PC-3 (cell line): ENCODE data around the gene SH3RF3. TPM values are rescaled to one million over a fixed set of nuclear protein-coding genes. Genes with fewer than 3 reads are reported as not detected.

ENCODE experiments used
- ATAC-seq: fragments of 200-7000 bp; cut with Tn5 transposase; 2 replicates; pipeline ENCODE4 v1.9.1; 2020; ENCODE audit warnings: mild to moderate bottlenecking, moderate library complexity
- BruUV-seq: library from RNA; stranded (reverse); fragments of 400-500 nt; replicated peaks from 2 replicates; lab custom pipeline; 2021; lab: Mats Ljungman, UMichigan
- CTCF ChIA-PET: fragments of 300-600 bp; sonication (Branson Sonifier 250); formaldehyde crosslinking; loops from one replicate; lab custom pipeline; 2022; ENCODE audit warnings: antibody characterized with exemption; lab: Charles Lee
- POLR2A ChIA-PET: fragments of 300-600 bp; sonication (Branson Sonifier 250); formaldehyde crosslinking; loops from one replicate; lab custom pipeline; 2022; ENCODE audit warnings: antibody characterized with exemption; ENCODE audit not compliant: unreplicated experiment; lab: Charles Lee
- DNase-seq: peaks from one replicate; pipeline ENCODE4 v3.0.0-alpha.2; 2015
- H2AFZ ChIP-seq: fragments of 300-600 bp; sonication (generic); 2 replicates; pipeline ENCODE4 v1.6.0; 2016; ENCODE audit warnings: antibody characterized with exemption, low read length
- H3F3A ChIP-seq: fragments of 300-600 bp; sonication (generic); one replicate; pipeline ENCODE4 v1.6.0; 2017; ENCODE audit warnings: antibody characterized with exemption, low read length, control low read depth, mild to moderate bottlenecking; ENCODE audit not compliant: unreplicated experiment
- H3K27ac ChIP-seq: fragments of 300-600 bp; sonication (generic); 2 replicates; pipeline ENCODE4 v1.5.1; 2016; ENCODE audit warnings: mild to moderate bottlenecking, low read length
- H3K27me3 ChIP-seq: fragments of 300-600 bp; sonication (generic); 2 replicates; pipeline ENCODE4 v1.6.1; 2016; ENCODE audit warnings: low read length, mixed read lengths
- H3K36me3 ChIP-seq: fragments of 300-600 bp; sonication (generic); 2 replicates; pipeline ENCODE4 v1.6.1; 2016; ENCODE audit warnings: low read depth, mixed run types, low read length, mixed read lengths
- H3K4me1 ChIP-seq: fragments of 300-600 bp; sonication (generic); 2 replicates; pipeline ENCODE4 v1.5.1; 2016; ENCODE audit warnings: low read length; ENCODE audit not compliant: insufficient read depth
- H3K4me2 ChIP-seq: fragments of 300-600 bp; sonication (generic); 2 replicates; pipeline ENCODE4 v1.6.0; 2016; ENCODE audit warnings: low read length
- H3K4me3 ChIP-seq: fragments of 300-600 bp; sonication (generic); 2 replicates; pipeline ENCODE4 v1.5.1; 2016; ENCODE audit warnings: mild to moderate bottlenecking, low read length, mixed read lengths
- H3K79me2 ChIP-seq: fragments of 300-600 bp; sonication (generic); 2 replicates; pipeline ENCODE4 v1.6.1; 2017; ENCODE audit warnings: low read length, mixed read lengths
- H3K9ac ChIP-seq: fragments of 300-600 bp; sonication (generic); 2 replicates; pipeline ENCODE4 v1.6.0; 2016; ENCODE audit warnings: mild to moderate bottlenecking, low read length
- H3K9me2 ChIP-seq: fragments of 300-600 bp; sonication (generic); replicated peaks from 2 replicates; pipeline ENCODE4 v1.6.1; 2016; ENCODE audit warnings: mixed run types, low read length, mixed read lengths
- H3K9me3 ChIP-seq: fragments of 300-600 bp; sonication (generic); 2 replicates; pipeline ENCODE4 v1.6.1; 2016; ENCODE audit warnings: low read length, mixed read lengths
- H4K20me1 ChIP-seq: fragments of 300-600 bp; sonication (generic); 2 replicates; pipeline ENCODE4 v1.6.1; 2016; ENCODE audit warnings: low read length, mixed read lengths
- EZH2 ChIP-seq: fragments of 300-600 bp; sonication (generic); IDR thresholded peaks from one replicate; pipeline ENCODE4 v1.6.1; 2017; ENCODE audit warnings: antibody characterized with exemption, mild to moderate bottlenecking, low read length; ENCODE audit not compliant: unreplicated experiment
- EZH2phosphoT487 ChIP-seq: fragments of 300-600 bp; sonication (generic); IDR thresholded peaks from 2 replicates; pipeline ENCODE4 v1.6.1; 2018; ENCODE audit warnings: mild to moderate bottlenecking, antibody characterized with exemption, low read length, borderline replicate concordance
- intact Hi-C: fragments of 100-400 bp; cut with micrococcal nuclease; formaldehyde crosslinking; loops from 2 replicates; pipeline ENCODE4 v1.9.0; 2023
- total RNA-seq: library from RNA; depleted of rRNA; stranded (reverse); fragments of >200 nt; gene quantifications from 2 replicates; pipeline ENCODE4 v1.2.3, GENCODE V29; 2014
- TF ChIP-seq, protein P1 (sequence below): fragments of 300-600 bp; sonication (generic); conservative IDR thresholded peaks from 2 replicates; pipeline ENCODE4 v1.5.1; 2017; ENCODE audit warnings: antibody characterized with exemption, low read depth, mild to moderate bottlenecking, low read length

SH3RF3 gene
- total RNA-seq, 1 experiment from 2014 or later = 11.7 TPM

DNA sequence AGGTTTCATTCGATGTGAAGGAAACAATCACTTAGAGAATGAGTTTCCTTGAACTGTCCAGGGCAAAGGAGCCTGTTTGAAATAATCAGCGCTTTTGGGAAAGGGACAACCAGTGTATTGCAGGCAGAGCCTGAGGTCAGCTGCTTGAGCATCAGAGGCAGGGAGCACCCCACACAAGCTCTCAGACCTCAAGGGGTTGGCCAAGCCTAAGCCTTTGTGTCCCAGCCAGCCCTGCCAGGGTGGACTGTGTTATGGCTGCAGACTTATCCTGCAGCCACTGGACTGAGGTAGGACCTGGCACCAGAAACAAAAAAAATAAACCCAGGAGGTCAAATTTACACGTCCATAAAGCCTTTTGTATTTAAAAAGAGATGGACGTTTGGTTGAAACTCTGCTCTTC lies 256.5 kb downstream of the SH3RF3 start:
- no peaks in the 10 kb centered on the region for H3K9me3 ChIP-seq
- H3K79me2 ChIP-seq = no peaks in the 10 kb centered on the region
- H3K27me3 ChIP-seq = no peaks in the 10 kb centered on the region
- no peak overlapping the region for H3K4me2 ChIP-seq
- H3K4me1 ChIP-seq = peaks cover 8% of the 10 kb centered on the region; the same call in 1 of the 2 replicates
- no peak for ATAC-seq
- ChIA-PET POLR2A (no interaction called here), CTCF (no interaction called here)
- TF ChIP-seq EZH2phosphoT487 (no peak), EZH2 (no peak)
- TF ChIP-seq, protein P1, sequence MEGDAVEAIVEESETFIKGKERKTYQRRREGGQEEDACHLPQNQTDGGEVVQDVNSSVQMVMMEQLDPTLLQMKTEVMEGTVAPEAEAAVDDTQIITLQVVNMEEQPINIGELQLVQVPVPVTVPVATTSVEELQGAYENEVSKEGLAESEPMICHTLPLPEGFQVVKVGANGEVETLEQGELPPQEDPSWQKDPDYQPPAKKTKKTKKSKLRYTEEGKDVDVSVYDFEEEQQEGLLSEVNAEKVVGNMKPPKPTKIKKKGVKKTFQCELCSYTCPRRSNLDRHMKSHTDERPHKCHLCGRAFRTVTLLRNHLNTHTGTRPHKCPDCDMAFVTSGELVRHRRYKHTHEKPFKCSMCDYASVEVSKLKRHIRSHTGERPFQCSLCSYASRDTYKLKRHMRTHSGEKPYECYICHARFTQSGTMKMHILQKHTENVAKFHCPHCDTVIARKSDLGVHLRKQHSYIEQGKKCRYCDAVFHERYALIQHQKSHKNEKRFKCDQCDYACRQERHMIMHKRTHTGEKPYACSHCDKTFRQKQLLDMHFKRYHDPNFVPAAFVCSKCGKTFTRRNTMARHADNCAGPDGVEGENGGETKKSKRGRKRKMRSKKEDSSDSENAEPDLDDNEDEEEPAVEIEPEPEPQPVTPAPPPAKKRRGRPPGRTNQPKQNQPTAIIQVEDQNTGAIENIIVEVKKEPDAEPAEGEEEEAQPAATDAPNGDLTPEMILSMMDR = no peak
- H3K9ac ChIP-seq = no peak overlapping the region
- no peak overlapping the region for H3K27ac ChIP-seq
- DNase-seq = no peak
- no peak overlapping the region for H2AFZ ChIP-seq
- no peaks in the 10 kb centered on the region for H3K36me3 ChIP-seq
- H3F3A ChIP-seq = no peaks in the 10 kb centered on the region
- no peaks in the 10 kb centered on the region for H3K9me2 ChIP-seq
- no peak overlapping the region for H3K4me3 ChIP-seq
- intact Hi-C loops = no loop called here
- BruUV-seq = no TSS peak
- no peaks in the 10 kb centered on the region for H4K20me1 ChIP-seq

DNA sequence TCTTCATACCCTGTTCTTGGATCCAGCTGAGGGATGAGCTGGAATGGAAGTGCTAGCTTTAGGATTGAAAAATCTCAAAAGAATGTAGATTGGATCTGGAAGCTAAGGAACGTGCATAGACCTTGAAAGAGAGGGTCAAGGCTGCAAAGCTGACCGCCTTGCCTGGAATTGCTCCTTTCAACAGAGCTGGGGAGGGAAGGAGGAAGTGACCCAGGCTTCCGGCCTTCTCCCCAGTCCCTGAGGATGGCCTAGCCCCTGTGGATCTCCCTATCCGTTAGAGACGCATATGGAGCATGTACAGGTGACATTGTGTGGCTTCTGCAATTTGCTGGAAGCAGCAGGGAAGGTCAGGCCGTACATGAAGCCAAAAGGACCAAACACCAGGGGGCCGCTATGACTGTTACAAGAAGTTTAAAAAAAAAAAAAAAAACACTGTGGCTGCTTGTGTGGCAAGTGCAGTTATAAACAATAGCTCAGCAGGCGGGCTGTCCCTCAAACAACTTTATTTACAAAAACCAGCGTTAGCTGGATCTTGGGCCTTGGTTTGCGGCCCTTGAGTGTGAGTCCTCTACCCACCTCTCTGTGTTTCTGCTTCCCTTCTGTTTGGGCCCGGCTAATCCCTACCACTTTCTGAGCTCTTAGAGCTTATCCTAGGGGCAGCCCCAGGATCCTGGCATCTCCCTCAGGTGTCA lies 257.1 kb downstream of the SH3RF3 start:
- Histone ChIP-seq H3K4me3 (no peak overlapping the region), H3K79me2 (no peaks in the 10 kb centered on the region), H3K9me3 (no peaks in the 10 kb centered on the region), H2AFZ (no peak overlapping the region), H3K27ac (no peak overlapping the region), H4K20me1 (no peaks in the 10 kb centered on the region), H3K27me3 (no peaks in the 10 kb centered on the region), H3F3A (no peaks in the 10 kb centered on the region), H3K4me1 (peaks cover 8% of the 10 kb centered on the region; the same call in 1 of the 2 replicates), H3K9ac (no peak overlapping the region), H3K9me2 (no peaks in the 10 kb centered on the region), H3K4me2 (no peak overlapping the region), H3K36me3 (no peaks in the 10 kb centered on the region)
- TF ChIP-seq EZH2phosphoT487 (no peak), EZH2 (no peak)
- TF ChIP-seq, protein P1 = no peak
- no peak for DNase-seq
- no peak for ATAC-seq
- ChIA-PET CTCF (no interaction called here), POLR2A (no interaction called here)
- BruUV-seq = no TSS peak
- intact Hi-C loops = no loop called here

DNA sequence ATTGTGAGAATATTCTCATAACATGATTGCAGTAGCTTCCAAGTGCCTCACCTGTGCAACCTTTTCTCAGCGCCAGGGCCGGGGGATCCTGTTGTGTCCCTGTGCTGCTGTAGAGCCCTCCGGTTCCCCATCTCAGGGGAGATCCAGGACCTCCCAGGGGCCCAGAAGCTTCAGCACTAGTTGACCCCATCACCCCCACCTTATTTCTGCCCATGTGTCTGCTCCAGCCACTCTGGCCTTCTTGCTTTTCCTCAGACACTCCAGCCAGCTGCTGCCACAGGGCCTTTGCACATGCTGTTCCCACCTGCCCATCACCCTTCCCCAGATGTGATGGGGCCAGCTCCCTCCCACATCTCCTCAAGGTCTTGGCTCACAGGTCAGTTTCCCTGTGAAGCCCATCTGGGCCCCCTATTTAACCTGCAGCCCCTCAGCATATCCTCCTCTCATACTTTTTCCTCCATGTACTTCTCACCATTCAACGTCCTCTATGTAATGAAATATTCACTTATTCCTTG lies 258.3 kb downstream of the SH3RF3 start:
- intact Hi-C loops = no loop called here
- H3K27me3 ChIP-seq = no peaks in the 10 kb centered on the region
- no peak overlapping the region for H3K4me2 ChIP-seq
- no peak overlapping the region for H3K27ac ChIP-seq
- H2AFZ ChIP-seq = no peak overlapping the region
- no peaks in the 10 kb centered on the region for H3K9me3 ChIP-seq
- H3K9ac ChIP-seq = no peak overlapping the region
- H4K20me1 ChIP-seq = no peaks in the 10 kb centered on the region
- DNase-seq = no peak
- TF ChIP-seq, protein P1 = no peak
- no peak for TF ChIP-seq EZH2
- TF ChIP-seq EZH2phosphoT487 = no peak
- peaks cover 8% of the 10 kb centered on the region; the same call in 1 of the 2 replicates for H3K4me1 ChIP-seq
- ATAC-seq = no peak
- BruUV-seq = no TSS peak
- ChIA-PET CTCF (no interaction called here), POLR2A (no interaction called here)
- no peaks in the 10 kb centered on the region for H3F3A ChIP-seq
- H3K36me3 ChIP-seq = no peaks in the 10 kb centered on the region
- H3K4me3 ChIP-seq = no peak overlapping the region
- no peaks in the 10 kb centered on the region for H3K9me2 ChIP-seq
- H3K79me2 ChIP-seq = no peaks in the 10 kb centered on the region
